Hematopoietic multipotent progenitor cell treated with erythropoietin and hydrocortisone succinate and interleukin-3 and kit ligand, for 4 days (in vitro differentiated cells): ENCODE results near the gene ATF3.

Experiments
- DNase-seq: peaks from one replicate; pipeline ENCODE4 v3.0.0-alpha.2; 2015

The ATF3 gene

GRCh38 chr1:212609701-212610574 is 1.4 kb downstream of the ATF3 start:
- peak; percentile 35 for DNase-seq

- no peak for DNase-seq
Measured at GRCh38 chr1:212610575-212610967, 2.0 kb downstream of the ATF3 start.

DNA sequence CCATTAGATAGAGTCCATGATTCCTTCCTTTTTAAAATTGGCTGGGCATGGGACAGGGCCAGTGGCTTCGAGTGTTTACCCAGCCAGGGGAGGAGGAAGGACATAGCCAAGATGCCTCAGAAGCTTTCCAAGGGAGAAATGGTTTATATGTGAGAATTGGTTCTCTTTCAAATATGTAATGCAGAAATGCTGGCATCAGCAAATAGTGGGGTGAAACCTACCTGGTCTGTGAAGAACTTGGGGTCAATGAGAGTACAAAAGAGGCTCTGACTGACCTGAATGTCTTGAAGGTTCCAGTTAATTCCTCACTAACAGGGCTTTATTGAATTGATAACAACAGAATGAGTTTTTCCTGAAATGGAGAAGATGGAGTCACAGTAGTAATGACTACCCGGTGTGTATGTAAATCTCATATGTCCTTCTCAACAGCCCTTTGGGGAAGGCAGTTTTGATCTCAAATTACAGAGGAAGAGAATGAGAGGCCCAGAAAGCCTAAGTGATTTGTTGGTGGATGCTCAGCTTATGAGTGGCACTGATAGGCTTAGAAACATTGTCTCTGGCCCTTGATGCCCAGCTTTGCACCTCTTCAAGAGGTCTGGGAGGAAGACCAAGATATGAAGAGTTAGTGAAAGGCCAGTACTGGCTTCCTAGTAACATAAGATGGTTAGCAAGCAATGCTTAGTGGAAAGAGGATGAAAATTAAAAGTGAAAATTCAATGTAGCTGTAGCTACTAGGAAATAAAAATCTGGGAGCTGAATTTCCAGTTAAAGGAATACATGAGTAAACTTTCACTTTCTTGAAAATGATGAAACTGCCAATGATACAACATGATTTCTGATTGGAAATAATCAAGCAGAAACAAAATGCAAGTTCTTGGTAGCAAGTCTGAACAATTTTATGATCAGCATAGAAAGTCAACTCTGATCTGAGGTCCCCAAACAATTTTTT is 2.7 kb downstream of the ATF3 start:
- DNase-seq: no peak

DNA sequence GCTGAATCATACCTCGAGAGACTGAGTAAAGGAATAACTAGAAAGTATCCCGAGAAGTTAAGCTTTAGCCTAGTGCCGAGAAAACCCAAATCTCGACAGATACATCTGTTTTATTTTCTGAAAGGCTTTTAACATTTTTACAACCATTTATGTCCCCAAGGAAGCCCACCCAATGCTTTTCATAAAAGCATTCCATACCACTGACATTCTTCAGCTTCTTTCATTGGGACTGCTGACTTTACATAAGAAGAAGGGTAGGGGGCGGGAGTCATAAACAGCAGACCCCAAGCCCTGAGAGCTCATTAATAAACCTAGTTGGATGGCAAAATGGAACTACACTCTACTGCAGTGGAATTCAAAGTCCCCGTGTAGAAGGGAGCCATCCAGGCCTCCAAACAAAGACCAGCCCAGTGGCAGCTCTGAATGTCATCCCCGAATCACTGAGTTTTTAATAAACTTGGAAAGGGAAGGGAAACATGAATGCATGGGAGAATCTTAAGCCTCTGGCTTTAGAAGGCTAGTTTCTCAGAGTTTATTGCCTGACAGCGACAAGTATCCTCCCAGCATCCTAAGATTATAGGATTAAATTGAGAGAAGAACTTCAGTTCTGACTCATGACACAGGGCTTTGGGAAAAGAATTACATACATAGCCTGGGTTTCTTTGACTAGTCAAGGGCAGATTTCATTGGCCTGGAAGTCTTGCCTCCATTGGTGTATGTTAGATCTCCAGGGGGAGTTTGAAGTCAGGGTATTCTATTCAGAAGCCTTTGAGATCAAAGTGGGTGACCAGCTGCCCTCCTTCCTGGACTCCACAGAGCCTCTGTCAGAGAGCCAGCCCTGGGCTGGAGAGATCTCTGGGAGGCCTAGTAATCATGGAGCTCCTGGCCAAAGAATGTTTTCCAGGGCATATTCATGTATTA is 3.7 kb downstream of the ATF3 start:
- no peak for DNase-seq

DNA sequence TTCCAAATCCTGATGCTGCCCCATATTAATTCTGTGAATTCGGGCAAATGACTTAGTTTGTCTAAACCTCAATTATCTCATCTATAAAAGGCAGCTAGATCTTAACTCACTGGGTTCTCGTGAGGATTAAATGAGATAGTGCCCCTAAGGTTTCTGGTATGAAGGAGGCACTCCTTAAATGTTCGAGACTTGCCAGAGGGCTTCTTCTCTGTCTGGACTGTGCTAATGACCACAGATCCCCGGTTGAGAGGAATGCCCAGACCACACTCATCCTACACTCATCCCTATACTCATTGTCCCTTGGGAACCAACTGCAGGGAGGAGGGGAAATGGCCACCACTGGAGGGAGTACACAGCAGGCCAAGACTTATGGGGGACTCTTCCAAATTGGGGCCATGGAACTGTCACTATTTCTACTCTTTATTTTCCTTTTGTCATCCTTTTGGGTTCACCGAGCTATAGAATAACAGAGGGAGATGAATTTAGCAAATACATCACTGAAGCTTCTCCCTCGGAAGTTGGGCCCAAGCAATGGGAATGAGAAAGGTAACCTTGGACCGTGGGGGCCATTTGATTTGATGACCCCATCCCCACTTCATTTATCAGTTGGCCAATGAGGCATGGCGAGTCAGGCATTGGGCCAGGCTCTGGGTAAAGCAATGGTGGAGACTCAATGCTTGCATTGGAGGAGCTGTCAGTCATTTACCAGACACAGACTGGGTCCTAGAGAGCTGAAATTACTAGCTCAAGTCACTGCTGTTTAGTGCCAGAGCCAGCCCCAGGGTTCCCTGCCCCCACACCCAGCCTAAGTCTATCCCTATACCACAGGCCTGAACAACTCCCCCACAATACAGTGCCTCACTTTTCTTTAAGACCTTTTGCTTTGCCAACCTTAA is 5.1 kb downstream of the ATF3 start:
- DNase-seq: no peak

DNA sequence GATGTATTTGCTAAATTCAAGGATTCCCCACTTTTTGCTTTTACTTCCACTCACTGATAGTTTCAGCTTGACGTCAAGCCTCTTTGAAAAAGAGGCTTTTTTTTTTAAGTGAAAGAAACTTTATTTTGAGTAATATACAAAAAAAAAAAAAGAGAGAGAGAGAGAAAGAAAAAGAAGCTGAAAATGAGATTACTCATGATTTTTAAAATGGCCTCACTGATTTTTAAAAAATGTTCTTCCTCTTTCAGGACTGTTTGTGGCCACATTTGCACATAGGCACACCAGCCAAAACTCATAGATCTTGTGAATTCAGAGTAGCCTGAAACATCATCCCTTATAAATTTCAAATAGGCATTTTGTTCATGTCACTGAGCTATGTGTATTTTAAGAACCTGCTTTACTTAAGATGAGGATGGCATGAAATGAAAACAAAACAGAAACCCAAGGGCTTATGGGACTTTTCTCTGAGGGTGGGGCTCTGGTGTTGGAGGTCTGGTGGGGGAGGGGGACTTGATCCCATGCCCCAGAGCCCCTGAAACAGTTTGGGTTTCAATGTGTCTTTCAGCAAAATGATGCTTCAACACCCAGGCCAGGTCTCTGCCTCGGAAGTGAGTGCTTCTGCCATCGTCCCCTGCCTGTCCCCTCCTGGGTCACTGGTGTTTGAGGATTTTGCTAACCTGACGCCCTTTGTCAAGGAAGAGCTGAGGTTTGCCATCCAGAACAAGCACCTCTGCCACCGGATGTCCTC is 6.1 kb downstream of the ATF3 start:
- DNase-seq: peak; percentile 50

DNA sequence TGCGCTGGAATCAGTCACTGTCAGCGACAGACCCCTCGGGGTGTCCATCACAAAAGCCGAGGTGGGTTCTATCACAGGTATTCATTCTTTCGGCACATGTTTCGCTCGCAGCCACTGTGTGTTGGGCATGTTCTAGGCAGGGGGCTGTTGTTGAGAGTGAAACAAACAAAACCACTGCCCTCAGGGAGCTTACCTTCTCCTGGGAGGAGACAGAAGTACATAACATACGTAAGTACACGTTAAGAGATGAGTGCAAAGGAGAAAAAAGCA is 6.6 kb downstream of the ATF3 start:
- DNase-seq: no peak

GRCh38 chr1:212618466-212619210 is 10.1 kb downstream of the ATF3 start:
- DNase-seq: no peak

DNA sequence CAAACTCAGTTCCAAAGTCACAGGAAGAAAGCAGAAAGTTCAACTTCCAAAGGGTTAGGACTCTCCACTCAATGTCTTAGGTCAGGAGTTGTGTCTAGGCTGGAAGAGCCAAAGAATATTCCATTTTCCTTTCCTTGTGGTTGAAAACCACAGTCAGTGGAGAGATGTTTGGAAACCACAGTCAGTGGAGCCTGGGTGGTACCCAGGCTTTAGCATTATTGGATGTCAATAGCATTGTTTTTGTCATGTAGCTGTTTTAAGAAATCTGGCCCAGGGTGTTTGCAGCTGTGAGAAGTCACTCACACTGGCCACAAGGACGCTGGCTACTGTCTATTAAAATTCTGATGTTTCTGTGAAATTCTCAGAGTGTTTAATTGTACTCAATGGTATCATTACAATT is 11.7 kb downstream of the ATF3 start:
- no peak for DNase-seq

DNA sequence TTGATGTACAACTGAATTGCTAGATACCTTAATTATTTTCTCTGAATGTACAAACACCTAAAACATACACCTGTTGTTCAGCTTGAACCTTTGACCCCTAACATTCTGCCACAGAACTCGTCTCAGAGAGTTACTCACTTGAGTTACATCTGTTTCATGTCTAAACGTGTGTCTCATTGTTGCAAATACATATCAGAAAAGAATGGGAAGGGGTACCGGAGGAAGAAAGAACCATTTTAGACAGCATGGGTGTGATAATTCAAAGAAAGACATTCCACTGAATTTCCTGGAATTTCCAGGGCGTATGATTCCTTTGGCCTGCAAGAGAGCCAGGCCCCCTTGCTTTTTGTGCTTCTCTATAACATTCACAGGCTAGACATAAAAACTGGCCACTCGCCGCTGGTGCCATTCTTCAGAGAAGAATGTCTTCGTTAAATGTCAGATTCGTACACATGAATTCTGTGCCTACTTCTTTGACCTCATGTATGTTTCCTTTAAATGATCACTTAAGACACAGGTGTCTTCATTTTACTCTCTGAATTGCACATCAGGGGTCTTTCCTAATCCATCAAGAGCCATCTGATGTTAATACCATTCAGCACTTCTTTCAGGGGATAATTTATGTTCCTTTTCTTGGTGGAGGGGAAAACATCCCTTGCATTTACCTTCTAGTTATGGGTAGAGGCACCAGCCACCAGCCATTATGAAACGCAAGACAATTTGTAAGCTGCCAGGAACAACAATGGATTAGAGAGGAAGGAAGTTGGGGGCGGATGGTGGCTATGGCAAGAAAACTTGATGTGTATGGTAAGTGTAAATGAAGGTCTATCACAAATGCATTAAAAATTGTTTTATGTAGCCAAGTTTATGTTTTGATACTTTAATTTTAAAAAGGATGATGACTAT is 12.7 kb downstream of the ATF3 start:
- DNase-seq: peak; percentile 24

GRCh38 chr1:212621949-212622305 is 13.4 kb downstream of the ATF3 start:
- DNase-seq: no peak

DNA sequence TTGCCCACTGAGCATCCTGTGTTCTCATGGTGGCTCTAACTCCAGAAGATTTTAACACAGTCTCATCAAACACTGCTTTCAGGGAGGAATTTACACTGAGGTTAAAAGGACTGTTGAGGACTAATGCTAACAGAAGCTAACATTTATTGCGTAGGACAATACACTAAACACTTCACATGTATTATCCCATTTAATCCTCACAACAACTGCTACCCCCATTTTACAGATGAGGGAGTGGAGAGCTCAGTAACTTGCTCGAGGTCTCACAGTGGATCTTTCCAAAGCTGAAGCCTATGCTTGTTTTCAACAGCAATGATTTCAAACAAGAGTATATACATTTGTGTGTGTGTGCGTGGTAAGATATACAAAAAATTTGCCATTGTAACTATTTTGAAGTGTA is 13.9 kb downstream of the ATF3 start:
- no peak for DNase-seq

- DNase-seq: no peak
Measured at GRCh38 chr1:212622906-212623305, 14.3 kb downstream of the ATF3 start.

DNA sequence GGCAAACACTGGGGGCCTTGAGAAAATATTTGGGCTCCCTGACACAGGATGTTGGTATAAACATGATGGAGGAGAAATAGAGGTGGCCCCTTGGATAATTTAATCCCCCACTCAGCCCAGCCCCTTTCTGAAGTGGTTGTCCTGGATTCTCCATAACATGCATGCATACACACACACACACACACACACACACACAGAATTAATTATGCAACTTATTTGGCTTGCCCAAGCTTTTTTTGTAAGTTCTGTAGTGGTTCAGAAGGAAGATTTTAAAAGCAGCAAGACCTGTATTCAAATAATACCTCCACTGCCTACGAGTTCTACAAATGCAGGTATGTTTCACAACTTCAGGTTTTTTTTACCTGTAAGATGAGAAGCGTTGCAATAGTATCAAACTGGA is 15.0 kb downstream of the ATF3 start:
- no peak for DNase-seq

DNA sequence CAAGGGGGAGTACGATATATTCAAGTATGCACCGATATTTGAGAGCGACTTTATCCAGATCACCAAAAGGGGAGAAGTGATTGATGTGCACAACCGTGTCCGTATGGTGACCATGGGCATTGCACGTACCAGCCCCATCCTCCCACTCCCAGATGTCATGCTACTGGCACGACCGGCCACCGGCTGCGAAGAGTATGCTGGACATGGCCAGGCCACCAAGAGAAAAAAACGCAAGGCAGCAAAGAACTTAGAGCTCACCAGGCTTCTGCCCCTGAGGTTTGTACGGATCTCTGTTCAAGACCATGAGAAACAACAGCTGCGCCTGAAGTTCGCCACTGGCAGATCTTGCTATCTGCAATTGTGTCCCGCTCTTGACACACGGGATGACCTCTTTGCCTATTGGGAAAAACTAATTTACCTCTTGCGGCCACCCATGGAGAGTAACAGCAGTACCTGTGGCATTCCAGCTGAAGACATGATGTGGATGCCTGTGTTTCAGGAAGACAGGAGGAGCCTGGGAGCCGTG is 16.5 kb downstream of the ATF3 start:
- DNase-seq: no peak

DNA sequence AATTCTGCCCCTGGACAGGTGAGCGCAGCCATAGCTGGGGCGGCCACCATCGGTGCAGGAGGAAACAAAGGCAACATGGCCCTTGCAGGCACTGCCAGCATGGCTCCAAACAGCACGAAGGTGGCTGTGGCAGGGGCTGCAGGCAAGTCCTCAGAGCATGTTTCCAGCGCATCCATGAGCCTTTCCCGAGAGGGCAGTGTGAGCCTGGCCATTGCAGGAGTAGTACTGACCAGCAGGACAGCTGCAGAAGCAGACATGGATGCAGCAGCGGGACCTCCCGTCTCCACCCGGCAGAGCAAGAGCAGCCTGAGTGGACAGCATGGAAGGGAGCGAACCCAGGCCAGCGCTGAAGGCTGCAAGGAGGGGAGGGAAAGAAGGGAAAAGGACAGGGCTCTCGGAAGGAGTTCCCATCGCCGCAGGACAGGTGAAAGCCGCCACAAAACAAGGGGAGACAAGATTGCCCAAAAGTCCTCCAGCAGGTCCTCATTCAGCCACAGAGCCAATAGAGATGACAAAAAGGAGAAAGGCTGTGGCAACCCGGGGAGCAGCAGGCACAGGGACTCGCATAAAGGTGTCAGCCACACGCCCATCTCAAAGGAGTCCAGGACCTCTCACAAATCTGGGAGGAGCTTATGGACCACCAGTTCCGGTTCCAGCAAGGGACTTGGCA is 17.4 kb downstream of the ATF3 start:
- DNase-seq: no peak

- no peak for DNase-seq
Measured at GRCh38 chr1:212628046-212628445, 19.5 kb downstream of the ATF3 start.

- no peak for DNase-seq
Measured at GRCh38 chr1:212628813-212629415, 20.4 kb downstream of the ATF3 start.
